H1 (cell line): ENCODE measurements around the gene SIX4. TPM values are rescaled to one million over a fixed set of nuclear protein-coding genes. Genes with fewer than 3 reads are reported as not detected.
A peak's percentile ranks its signal among the peaks of the same experiment; 100 is the strongest.

Experiments used
- CTCF ChIA-PET: fragments of 300-600 bp; sonication (Branson Sonifier 250); formaldehyde crosslinking; loops from one replicate; lab custom pipeline; 2021; ENCODE audit not compliant: partially characterized antibody; lab: Charles Lee
- POLR2A ChIA-PET: fragments of 300-600 bp; sonication (Branson Sonifier 250); formaldehyde crosslinking; loops from one replicate; lab custom pipeline; 2021; ENCODE audit warnings: inconsistent platforms; ENCODE audit not compliant: partially characterized antibody; lab: Charles Lee
- DNase-seq, 2 experiments: peaks; one replicate each; pipeline versions ENCODE4 v3.0.0 to v3.0.0-alpha.2; 2010 to 2022; ENCODE audit warnings: low spot score in 2 of 2, low read depth in 1 of 2, mixed read lengths in 1 of 2
- FAIRE-seq: peaks from 2 replicates; lab custom pipeline; 2011; peaks lifted over from hg19 to GRCh38; lab: Jason Lieb, UNC
- H2AFZ ChIP-seq: 2 replicates; pipeline ENCODE4 v1.8.1; 2012; ENCODE audit warnings: low read length, inconsistent platforms
- H2AK5ac ChIP-seq: 2 replicates; pipeline ENCODE4 v1.6.1; 2013; ENCODE audit warnings: low read depth, low read length
- H2BK120ac ChIP-seq: replicated peaks from 2 replicates; pipeline ENCODE3; 2013; ENCODE audit warnings: low read depth, low read length, inconsistent platforms
- H2BK12ac ChIP-seq: 2 replicates; pipeline ENCODE4 v1.6.1; 2013; ENCODE audit warnings: low read depth, low read length
- H2BK15ac ChIP-seq: 2 replicates; pipeline ENCODE4 v1.6.1; 2013; ENCODE audit warnings: low read length
- H2BK20ac ChIP-seq: 2 replicates; pipeline ENCODE4 v1.6.1; 2013; ENCODE audit warnings: low read length
- H2BK5ac ChIP-seq: 2 replicates; pipeline ENCODE4 v1.6.1; 2013; ENCODE audit warnings: low read depth, low read length
- H3K14ac ChIP-seq: 2 replicates; pipeline ENCODE4 v1.6.1; 2013; ENCODE audit warnings: inconsistent platforms; ENCODE audit not compliant: insufficient read length
- H3K18ac ChIP-seq: 2 replicates; pipeline ENCODE4 v1.6.1; 2013; ENCODE audit warnings: low read length; ENCODE audit errors: extremely low read depth
- H3K23ac ChIP-seq: 2 replicates; pipeline ENCODE4 v1.6.1; 2013; ENCODE audit warnings: inconsistent platforms; ENCODE audit not compliant: insufficient read length
- H3K23me2 ChIP-seq: 2 replicates; pipeline ENCODE4 v1.6.1; 2013; ENCODE audit warnings: low read depth, low read length
- H3K27ac ChIP-seq: 2 replicates; pipeline ENCODE4 v1.6.1; 2011; ENCODE audit warnings: low read depth, low read length, inconsistent platforms
- H3K27me3 ChIP-seq, 4 experiments: replicated peaks in 1 of 4; 1 replicate in 1 of 4; 2 replicates in 3 of 4; pipeline versions ENCODE4 v1.6.1 to v1.8.1; 2011 to 2013; ENCODE audit warnings: low read length in 3 of 4, mild to moderate bottlenecking in 3 of 4, inconsistent platforms in 2 of 4, mixed read lengths in 2 of 4, moderate library complexity in 1 of 4; ENCODE audit not compliant: control insufficient read depth in 3 of 4, insufficient read depth in 3 of 4; ENCODE audit errors: extremely low read depth in 1 of 4
- H3K36me3 ChIP-seq, 4 experiments: 2 replicates each; pipeline versions ENCODE4 v1.6.1 to v1.8.1; 2011 to 2013; ENCODE audit warnings: mild to moderate bottlenecking in 4 of 4, low read length in 3 of 4, moderate library complexity in 2 of 4, control low read depth in 1 of 4, inconsistent platforms in 1 of 4; ENCODE audit not compliant: insufficient read depth in 4 of 4, control insufficient read depth in 2 of 4
- H3K4ac ChIP-seq: replicated peaks from 2 replicates; pipeline ENCODE3; 2013; ENCODE audit warnings: low read length, low read depth, mixed read lengths, inconsistent platforms; ENCODE audit not compliant: insufficient read length
- H3K4me1 ChIP-seq, 4 experiments: replicated peaks in 1 of 4; 1 replicate in 1 of 4; 2 replicates in 3 of 4; pipeline versions ENCODE4 v1.6.1 to v1.8.1; 2011 to 2013; ENCODE audit warnings: low read length in 3 of 4, inconsistent platforms in 2 of 4, mixed read lengths in 1 of 4; ENCODE audit not compliant: insufficient read depth in 4 of 4, control insufficient read depth in 3 of 4
- H3K4me2 ChIP-seq, 2 experiments: 2 replicates each; pipeline versions ENCODE4 v1.6.1 to v1.8.1; 2011 to 2013; ENCODE audit warnings: low read depth in 2 of 2, low read length in 2 of 2, control low read depth in 1 of 2, inconsistent platforms in 1 of 2, mild to moderate bottlenecking in 1 of 2; ENCODE audit not compliant: insufficient read depth in 1 of 2
- H3K4me3 ChIP-seq, 4 experiments: fragments of 200-600, 300-600 bp in 1 of 4; sonication (generic), shearing (Covaris generic), sonication (Bioruptor Twin) in 1 of 4; 2 replicates each; pipeline versions ENCODE4 v1.5.1 to v1.8.1; 2011 to 2016; ENCODE audit warnings: low read length in 4 of 4, low read depth in 3 of 4, control low read depth in 2 of 4, inconsistent platforms in 2 of 4, mild to moderate bottlenecking in 2 of 4, mixed read lengths in 1 of 4, moderate library complexity in 1 of 4; ENCODE audit not compliant: insufficient read depth in 2 of 4; ENCODE audit errors: extremely low read depth in 1 of 4
- H3K56ac ChIP-seq: replicated peaks from 2 replicates; pipeline ENCODE3; 2013; ENCODE audit warnings: low read depth, mild to moderate bottlenecking, mixed read lengths, low read length, inconsistent platforms; ENCODE audit not compliant: insufficient read length
- H3K79me1 ChIP-seq: 2 replicates; pipeline ENCODE4 v1.6.1; 2013; ENCODE audit warnings: low read depth, low read length, control low read depth
- H3K79me2 ChIP-seq, 2 experiments: 2 replicates each; pipeline versions ENCODE4 v1.6.1 to v1.8.1; 2012 to 2013; ENCODE audit warnings: low read length in 2 of 2, mild to moderate bottlenecking in 2 of 2, inconsistent platforms in 1 of 2; ENCODE audit not compliant: insufficient read depth in 2 of 2, control insufficient read depth in 1 of 2
- H3K9ac ChIP-seq, 4 experiments: replicated peaks in 1 of 4; 1 replicate in 1 of 4; 2 replicates in 3 of 4; pipeline versions ENCODE4 v1.6.1 to v1.8.1; 2011 to 2013; ENCODE audit warnings: low read depth in 3 of 4, low read length in 3 of 4, control low read depth in 2 of 4, mild to moderate bottlenecking in 2 of 4, moderate library complexity in 2 of 4, inconsistent platforms in 1 of 4; ENCODE audit errors: extremely low read depth in 1 of 4
- H3K9me3 ChIP-seq, 2 experiments: 2 replicates each; pipeline versions ENCODE4 v1.6.1 to v1.8.1; 2012 to 2013; ENCODE audit warnings: mild to moderate bottlenecking in 2 of 2, moderate library complexity in 2 of 2, control low read depth in 1 of 2, inconsistent platforms in 1 of 2, low read depth in 1 of 2, low read length in 1 of 2, mixed read lengths in 1 of 2; ENCODE audit not compliant: insufficient read depth in 2 of 2
- H4K20me1 ChIP-seq, 2 experiments: replicated peaks in 1 of 2; 2 replicates each; pipeline versions ENCODE3 to v1.8.1; 2011 to 2013; ENCODE audit warnings: inconsistent platforms in 2 of 2, low read length in 2 of 2, mild to moderate bottlenecking in 1 of 2; ENCODE audit not compliant: insufficient read depth in 2 of 2, control insufficient read depth in 1 of 2
- H4K5ac ChIP-seq: 2 replicates; pipeline ENCODE4 v1.6.1; 2013; ENCODE audit warnings: low read length, low read depth, mixed read lengths, inconsistent platforms; ENCODE audit not compliant: insufficient read length
- H4K8ac ChIP-seq: 2 replicates; pipeline ENCODE4 v1.8.0; 2013; ENCODE audit warnings: mild to moderate bottlenecking, moderate library complexity, low read length, inconsistent platforms; ENCODE audit not compliant: insufficient read depth; ENCODE audit errors: extremely low read depth
- H4K91ac ChIP-seq: replicated peaks from 2 replicates; pipeline ENCODE3; 2013; ENCODE audit warnings: low read length, mixed read lengths, inconsistent platforms; ENCODE audit not compliant: insufficient read length
- CHD2 ChIP-seq: IDR thresholded peaks from 2 replicates; pipeline ENCODE4 v1.6.1; 2012; ENCODE audit warnings: low read length, improper control_type of control experiment
- KDM4A ChIP-seq: IDR thresholded peaks from one replicate; pipeline ENCODE4 v1.7.1; 2012; ENCODE audit warnings: low read depth, mild to moderate bottlenecking, moderate library complexity, low read length, inconsistent platforms; ENCODE audit not compliant: severe bottlenecking
- NANOG ChIP-seq: IDR thresholded peaks from 2 replicates; pipeline ENCODE4 v1.6.1; 2011; ENCODE audit warnings: low read length, low read depth, mild to moderate bottlenecking, inconsistent platforms; ENCODE audit not compliant: insufficient read depth, poor library complexity, severe bottlenecking
- SRF ChIP-seq: IDR thresholded peaks from 2 replicates; pipeline ENCODE4 v1.6.1; 2011; ENCODE audit warnings: mild to moderate bottlenecking, low read depth, low read length, moderate library complexity
- SUZ12 ChIP-seq: fragments of 200-600 bp; sonication (generic); IDR thresholded peaks from 2 replicates; pipeline ENCODE4 v1.6.1; 2012; ENCODE audit warnings: mild to moderate bottlenecking, inconsistent platforms, low read length, moderate library complexity, mixed read lengths
- TEAD4 ChIP-seq: IDR thresholded peaks from 2 replicates; pipeline ENCODE4 v1.6.1; 2012; ENCODE audit warnings: low read depth, low read length, inconsistent platforms, mixed read lengths
- WGBS, 2 experiments: shearing (Covaris generic) in 1 of 2; methylation state at CpG; one replicate each; pipeline versions ENCODE4 v1.1.6 to v1.1.7; 2013 to 2015; ENCODE audit warnings: low lambda C conversion rate in 2 of 2, mixed read lengths in 2 of 2, inconsistent platforms in 1 of 2, low coverage in 1 of 2, missing lambda C conversion rate in 1 of 2; ENCODE audit not compliant: insufficient replicate concordance in 2 of 2, insufficient coverage in 1 of 2, insufficient read length in 1 of 2; ENCODE audit errors: extremely low coverage in 1 of 2, missing lambda C conversion rate in 1 of 2; 5-methylcytosine and 5-hydroxymethylcytosine counted together
- polyA plus RNA-seq, 7 experiments: library from polyadenylated mRNA; depleted of rRNA in 3 of 7; stranded (reverse) in 5 of 7; unstranded in 2 of 7; fragments of >200 nt in 5 of 7; fragments of 200-250 nt in 2 of 7; gene quantifications; 1 replicate in 5 of 7; 2 replicates in 1 of 7; 4 replicates in 1 of 7; pipeline versions ENCODE4 v1.2.1 to v1.2.3, GENCODE V29; 2011 to 2013; ENCODE audit warnings: missing spikeins in 2 of 7, mixed read lengths in 2 of 7
- total RNA-seq: library from RNA; stranded (reverse); fragmentation: NEBNext Ultra II Directional; extraction: Animal tissue kit (Norgen Biotek cat#: 25700); gene quantifications from 2 replicates; pipeline ENCODE4 v1.2.1, GENCODE V29; 2021

SIX4 gene
- total and polyA plus RNA-seq, 2 of the 8 experiments (the other 6 are each of a cell fraction or from before 2014, with no cell fraction given) = 9.0 to 38.9 TPM

DNA sequence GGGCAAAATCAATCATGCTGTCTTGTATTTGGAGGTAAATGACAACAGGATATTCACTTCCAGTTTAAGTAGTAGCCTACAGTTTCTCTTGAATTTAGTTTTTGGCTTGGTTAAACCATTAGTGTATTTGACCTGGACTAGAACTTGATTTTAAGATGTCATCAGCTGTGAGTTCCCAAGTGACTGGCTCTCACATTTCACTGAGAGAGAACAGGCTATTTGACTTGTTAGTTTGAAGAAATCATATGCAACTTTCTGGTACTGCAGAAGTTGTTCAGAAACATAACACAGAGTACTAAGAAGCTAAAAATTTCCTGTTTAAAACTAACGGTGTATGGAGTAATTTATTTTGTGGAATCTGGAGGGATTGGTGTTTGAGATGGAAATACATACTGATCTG, 32.7 kb upstream of the SIX4 start:
- Histone ChIP-seq H2BK12ac (no peak overlapping the region), H3K14ac (no peak overlapping the region), H3K18ac (no peak overlapping the region), H3K9ac (no peak overlapping the region), H3K4me3 (no peak overlapping the region), H3K9me3 (no peaks in the 10 kb centered on the region), H2BK120ac (no peak overlapping the region), H3K79me2 (peaks cover 0 to 54% of the 10 kb centered on the region in 2 experiments; a peak in 2 of 4 replicates), H2AFZ (no peak overlapping the region), H4K91ac (no peak overlapping the region), H4K5ac (peak overlapping the region; percentile 21), H2AK5ac (no peak overlapping the region), H3K79me1 (no peaks in the 10 kb centered on the region), H3K27me3 (no peaks in the 10 kb centered on the region), H4K8ac (no peak overlapping the region), H3K4me1 (peaks cover 0 to 18% (median 3%) of the 10 kb centered on the region in 4 experiments; a peak in 2 of 7 replicates), H2BK20ac (no peak overlapping the region), H3K23ac (no peak overlapping the region), H3K23me2 (no peaks in the 10 kb centered on the region), H3K4me2 (no peak overlapping the region), H3K4ac (no peak overlapping the region), H4K20me1 (no peaks in the 10 kb centered on the region), H3K36me3 (no peaks in the 10 kb centered on the region), H2BK15ac (no peak overlapping the region), H3K27ac (no peak overlapping the region), H2BK5ac (no peak overlapping the region), H3K56ac (no peak overlapping the region)
- DNase-seq (no peak), FAIRE-seq (peak; percentile 19)
- ChIA-PET CTCF (interaction anchor here (0.8 kb wide), 1 partner anchor 495 kb away, joined by 3 read pairs; no protein-coding TSS in a partner anchor), POLR2A (no interaction called here)
- 93% methylated on average over 1 of the region's 1 CpG; no CpG with 5 or more reads in 1 of the 2 experiments for WGBS, 2 experiments
- TF ChIP-seq CHD2 (no peak), SUZ12 (no peak), NANOG (no peak), KDM4A (no peak), TEAD4 (no peak), SRF (no peak)
